Ishikawa (cell line): ENCODE results near the gene PARN.

Source experiments
- CEBPB ChIP-seq: IDR thresholded peaks from 2 replicates; pipeline ENCODE4 v1.6.1; 2012
- EGR1 ChIP-seq: IDR thresholded peaks from 2 replicates; pipeline ENCODE4 v1.6.1; 2012
- MAX ChIP-seq: IDR thresholded peaks from 2 replicates; pipeline ENCODE4 v1.6.1; 2012
- TAF1 ChIP-seq: IDR thresholded peaks from 2 replicates; pipeline ENCODE4 v1.6.1; 2012; ENCODE audit warnings: low read depth, mild to moderate bottlenecking
- YY1 ChIP-seq: IDR thresholded peaks from 2 replicates; pipeline ENCODE4 v1.6.1; 2012; ENCODE audit warnings: low read depth

DNA sequence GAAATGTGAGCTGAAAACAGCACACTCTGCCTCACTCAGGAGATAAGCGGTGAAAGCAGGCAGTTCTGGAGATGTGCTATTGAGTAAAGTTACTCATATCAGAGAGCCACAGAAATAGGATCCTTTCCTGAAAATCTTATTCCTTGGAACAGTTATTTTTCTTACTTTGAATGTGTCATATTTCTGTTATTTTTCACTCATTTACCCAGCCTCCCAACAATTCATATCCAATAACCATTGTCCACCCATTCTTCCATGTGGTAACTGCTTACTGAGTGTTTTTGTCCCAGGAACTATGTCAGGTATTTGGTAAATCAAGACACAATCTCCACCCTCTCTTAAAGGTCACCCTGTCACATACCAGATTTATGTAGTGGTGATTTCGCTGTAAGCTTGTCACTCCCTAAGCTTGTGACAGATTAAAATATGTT is 144.9 kb downstream of the PARN start:
- TF ChIP-seq YY1 (no peak), CEBPB (no peak), EGR1 (no peak), TAF1 (no peak), MAX (peak; percentile 43; the same call in 1 of the 2 replicates)
